Esophagus squamous epithelium (tissue), 5 donors: ENCODE measurements around the gene ELL2. TPM values are rescaled to one million over a fixed set of nuclear protein-coding genes. Genes with fewer than 3 reads are reported as not detected.
A peak's percentile ranks its signal among the peaks of the same experiment; 100 is the strongest.

ENCODE experiments used
- DNase-seq: peaks from one replicate; lab custom pipeline; 2025; lab: John Stamatoyannopoulos, UW
- H3K27ac ChIP-seq, 4 donors: fragments of 200-600 bp; sonication (generic); one replicate each; pipeline ENCODE4 v1.5.1; 2016 to 2019; ENCODE audit warnings: mild to moderate bottlenecking in 1 of 4
- H3K27me3 ChIP-seq, 4 donors: fragments of 200-600 bp; sonication (generic); 1 replicate in 3 of 4; 2 replicates in 1 of 4; pipeline versions ENCODE4 v1.5.1 to v1.6.0; 2017 to 2021; ENCODE audit warnings: antibody characterized with exemption in 1 of 4
- H3K36me3 ChIP-seq, 3 donors: fragments of 200-600 bp; sonication (generic); one replicate each; pipeline ENCODE4 v1.5.1; 2016 to 2019
- H3K4me1 ChIP-seq, 3 donors: fragments of 200-600 bp; sonication (generic); one replicate each; pipeline ENCODE4 v1.5.1; 2017 to 2019
- H3K4me3 ChIP-seq, 4 donors: fragments of 200-600 bp; sonication (generic); 1 replicate in 3 of 4; 2 replicates in 1 of 4; pipeline ENCODE4 v1.5.1; 2016 to 2019; ENCODE audit warnings: mild to moderate bottlenecking in 2 of 4, moderate library complexity in 1 of 4
- H3K9me3 ChIP-seq, 3 donors: fragments of 200-600 bp; sonication (generic); one replicate each; pipeline ENCODE4 v1.5.1; 2016 to 2019
- CTCF ChIP-seq, 6 experiments: fragments of 450-650 bp in 4 of 6; fragments of 200-600 bp in 2 of 6; sonication (generic) in 2 of 6; IDR thresholded peaks; one replicate each; pipeline ENCODE4 v1.5.1; 2016 to 2019; ENCODE audit warnings: antibody characterized with exemption in 6 of 6, mild to moderate bottlenecking in 4 of 6, moderate library complexity in 4 of 6
- POLR2A ChIP-seq, 4 donors: fragments of 450-650 bp; IDR thresholded peaks; one replicate each; pipeline ENCODE4 v1.6.1; 2017; ENCODE audit warnings: antibody characterized with exemption in 4 of 4, mild to moderate bottlenecking in 4 of 4, moderate library complexity in 3 of 4
- WGBS, 2 donors: methylation state at CpG; one replicate each; pipeline ENCODE4 v1.1.5; 2018; 5-methylcytosine and 5-hydroxymethylcytosine counted together
- intact Hi-C: fragments of 100-400 bp; cut with DNase I; formaldehyde crosslinking; loops from one replicate; pipeline ENCODE4 v1.15.0; 2022
- total RNA-seq, 4 donors: library from RNA; depleted of rRNA; stranded (reverse); fragments of >200 nt; gene quantifications; one replicate each; pipeline ENCODE4 v1.1.0, GENCODE V29; 2016
- donor health status: DM: yes; HTN: yes; CAD: no.

Gene ELL2
- total RNA-seq, 4 donors from 2014 or later: 74.9 to 124 (median 121) TPM

GRCh38 chr5:95843733-95844223 lies 117.9 kb downstream of the ELL2 start:
- intact Hi-C loops: no loop called here
- no peak for DNase-seq
- 35 to 51% methylated on average over 3 of the region's 3 CpGs for WGBS, 2 donors

GRCh38 chr5:95842854-95843544 lies 118.7 kb downstream of the ELL2 start:
- intact Hi-C loops: no loop called here

More at GRCh38 chr5:95843733-95844223, 117.9 kb downstream of the ELL2 start:
- H3K4me1 ChIP-seq: peaks cover 0 to 48% (median 18%) of the 10 kb centered on the region in 3 donors
- no peak for TF ChIP-seq POLR2A (IDR thresholded peaks at IDR 0.05)
- TF ChIP-seq CTCF (IDR thresholded peaks at IDR 0.05): no peak
- no peak overlapping the region for H3K4me3 ChIP-seq
- H3K9me3 ChIP-seq: no peaks in the 10 kb centered on the region
- H3K27me3 ChIP-seq: no peaks in the 10 kb centered on the region
- H3K36me3 ChIP-seq: no peaks in the 10 kb centered on the region
- H3K27ac ChIP-seq: peak overlapping the region in 3 of 4 donors; percentile 31 to 64 (median 42)

GRCh38 chr5:95841914-95842812 lies 119.5 kb downstream of the ELL2 start:
- no peak for TF ChIP-seq POLR2A (IDR thresholded peaks at IDR 0.05)
- TF ChIP-seq CTCF (IDR thresholded peaks at IDR 0.05): no peak
- Histone ChIP-seq H3K36me3 (no peaks in the 10 kb centered on the region), H3K4me3 (no peak overlapping the region), H3K4me1 (peaks cover 0 to 48% (median 18%) of the 10 kb centered on the region in 3 donors), H3K27ac (peak overlapping the region in 3 of 4 donors; percentile 42 to 81 (median 48)), H3K9me3 (no peaks in the 10 kb centered on the region), H3K27me3 (no peaks in the 10 kb centered on the region)
- 73 to 76% methylated on average over 8 of the region's 8 CpGs for WGBS, 2 donors
- DNase-seq: no peak
- intact Hi-C loops: no loop called here

More at GRCh38 chr5:95842854-95843544, 118.7 kb downstream of the ELL2 start:
- H3K27ac ChIP-seq: peak overlapping the region in 3 of 4 donors; percentile 42 to 81 (median 48)
- TF ChIP-seq POLR2A (IDR thresholded peaks at IDR 0.05): no peak
- TF ChIP-seq CTCF (IDR thresholded peaks at IDR 0.05): peak in 1 of 6 experiments; percentile 17
- H3K4me3 ChIP-seq: no peak overlapping the region
- DNase-seq: peak; percentile 26
- H3K36me3 ChIP-seq: no peaks in the 10 kb centered on the region
- H3K27me3 ChIP-seq: no peaks in the 10 kb centered on the region
- H3K4me1 ChIP-seq: peaks cover 0 to 48% (median 18%) of the 10 kb centered on the region in 3 donors
- no peaks in the 10 kb centered on the region for H3K9me3 ChIP-seq
- WGBS, 2 donors: 59 to 74% methylated on average over 10 to 11 of the region's 11 CpGs

GRCh38 chr5:95840956-95841705 lies 120.5 kb downstream of the ELL2 start:
- 73 to 83% methylated on average over 1 of the region's 1 CpG for WGBS, 2 donors
- H3K4me3 ChIP-seq: no peak overlapping the region
- DNase-seq: no peak
- intact Hi-C loops: no loop called here
- no peaks in the 10 kb centered on the region for H3K36me3 ChIP-seq
- H3K4me1 ChIP-seq: peaks cover 6 to 49% (median 20%) of the 10 kb centered on the region in 3 donors
- peak overlapping the region; percentile 27 to 81 (median 37) for H3K27ac ChIP-seq
- no peaks in the 10 kb centered on the region for H3K27me3 ChIP-seq
- no peak for TF ChIP-seq CTCF (IDR thresholded peaks at IDR 0.05)
- TF ChIP-seq POLR2A (IDR thresholded peaks at IDR 0.05): no peak
- H3K9me3 ChIP-seq: no peaks in the 10 kb centered on the region
